SK-N-SH (cell line): Measurements from ENCODE around the gene MAST2. TPM values are rescaled to one million over a fixed set of nuclear protein-coding genes. Genes with fewer than 3 reads are reported as not detected.

Experiments
- CTCF ChIA-PET: fragments of 300-600, 350-600 bp; formaldehyde crosslinking; extraction: SDS; loops from one replicate; lab custom pipeline; 2021; lab: Yijun Ruan, JAX
- POLR2A ChIA-PET: fragments of 350-600 bp; sonication (Branson Sonifier 250); formaldehyde crosslinking; extraction: SDS; loops from one replicate; lab custom pipeline; 2020; ENCODE audit warnings: antibody characterized with exemption, inconsistent platforms; lab: Yijun Ruan, JAX
- DNase-seq: peaks from one replicate; pipeline ENCODE4 v3.0.0; 2012
- H2AFZ ChIP-seq: fragments of 200-600 bp; sonication (generic); 2 replicates; pipeline ENCODE4 v1.8.1; 2016; ENCODE audit warnings: antibody characterized with exemption, mild to moderate bottlenecking, low read depth
- H3F3A ChIP-seq: fragments of 200-600 bp; sonication (generic); replicated peaks from 2 replicates; pipeline ENCODE3; 2016; ENCODE audit warnings: antibody characterized with exemption, mild to moderate bottlenecking; ENCODE audit not compliant: insufficient read depth
- H3K27ac ChIP-seq, 2 experiments: fragments of 200-500 bp in 1 of 2; fragments of 200-600 bp in 1 of 2; sonication (Bioruptor generic) in 1 of 2; sonication (generic), shearing (Covaris generic) in 1 of 2; 2 replicates each; pipeline versions ENCODE4 v1.5.1 to v1.6.1; 2014 to 2016; ENCODE audit warnings: low read depth in 2 of 2, inconsistent platforms in 1 of 2, low read length in 1 of 2, mild to moderate bottlenecking in 1 of 2, mixed read lengths in 1 of 2
- H3K27me3 ChIP-seq: fragments of 200-600 bp; sonication (generic), shearing (Covaris generic); 2 replicates; pipeline ENCODE4 v1.6.1; 2016; ENCODE audit warnings: mixed run types; ENCODE audit not compliant: insufficient read depth
- H3K36me3 ChIP-seq, 2 experiments: fragments of 200-500 bp in 1 of 2; fragments of 200-600 bp in 1 of 2; sonication (Bioruptor generic) in 1 of 2; sonication (generic) in 1 of 2; replicated peaks in 1 of 2; 2 replicates each; pipeline versions ENCODE3 to v1.5.1; 2014 to 2016; ENCODE audit warnings: low read length in 1 of 2, mild to moderate bottlenecking in 1 of 2; ENCODE audit not compliant: insufficient read depth in 2 of 2, control insufficient read depth in 1 of 2
- H3K4me1 ChIP-seq, 2 experiments: fragments of 200-500 bp in 1 of 2; fragments of 200-600 bp in 1 of 2; sonication (Bioruptor generic) in 1 of 2; sonication (generic), shearing (Covaris generic) in 1 of 2; 2 replicates each; pipeline versions ENCODE4 v1.5.1 to v1.6.1; 2014 to 2016; ENCODE audit warnings: low read depth in 1 of 2, low read length in 1 of 2, mixed run types in 1 of 2; ENCODE audit not compliant: insufficient read depth in 2 of 2, control insufficient read depth in 1 of 2
- H3K4me2 ChIP-seq: fragments of 200-600 bp; sonication (generic), shearing (Covaris generic); 2 replicates; pipeline ENCODE4 v1.6.1; 2017; ENCODE audit warnings: mixed run types
- H3K4me3 ChIP-seq, 2 experiments: fragments of 200-500 bp in 1 of 2; fragments of 200-600 bp in 1 of 2; sonication (Bioruptor generic) in 1 of 2; sonication (generic), shearing (Covaris generic) in 1 of 2; 2 replicates each; pipeline versions ENCODE4 v1.5.1 to v1.8.1; 2014 to 2016; ENCODE audit warnings: low read depth in 2 of 2, inconsistent platforms in 1 of 2, low read length in 1 of 2, mild to moderate bottlenecking in 1 of 2, mixed read lengths in 1 of 2, moderate library complexity in 1 of 2
- H3K79me2 ChIP-seq: fragments of 200-600 bp; sonication (generic); 2 replicates; pipeline ENCODE4 v1.8.1; 2017; ENCODE audit warnings: mild to moderate bottlenecking; ENCODE audit not compliant: insufficient read depth
- H3K9ac ChIP-seq: fragments of 200-600 bp; sonication (generic); 2 replicates; pipeline ENCODE4 v1.6.1; 2017; ENCODE audit warnings: mixed run types
- H3K9me2 ChIP-seq: fragments of 200-600 bp; sonication (generic); 2 replicates; pipeline ENCODE4 v1.6.1; 2017; ENCODE audit warnings: mixed run types
- H3K9me3 ChIP-seq: fragments of 200-600 bp; sonication (generic); 2 replicates; pipeline ENCODE4 v1.6.1; 2017; ENCODE audit warnings: mixed run types, mild to moderate bottlenecking, moderate library complexity
- H4K20me1 ChIP-seq: fragments of 200-600 bp; sonication (generic); 2 replicates; pipeline ENCODE4 v1.6.1; 2017; ENCODE audit warnings: mild to moderate bottlenecking, mixed run types; ENCODE audit not compliant: insufficient read depth
- CHD2 ChIP-seq: fragments of 150-350 bp; IDR thresholded peaks from 2 replicates; pipeline ENCODE4 v1.6.1; 2018; ENCODE audit warnings: low read length; ENCODE audit not compliant: partially characterized antibody
- ELF1 ChIP-seq: IDR thresholded peaks from 2 replicates; pipeline ENCODE4 v1.4.0; 2012
- FOXJ3 ChIP-seq: sonication (generic); formaldehyde crosslinking; IDR thresholded peaks from 2 replicates; pipeline ENCODE4 v1.5.1; 2020; ENCODE audit warnings: mild to moderate bottlenecking, missing genetic modification reagents
- FOXM1 ChIP-seq: IDR thresholded peaks from 2 replicates; pipeline ENCODE4 v1.4.0; 2012; ENCODE audit warnings: low read depth, mild to moderate bottlenecking
- NFIC ChIP-seq: IDR thresholded peaks from 2 replicates; pipeline ENCODE4 v1.4.0; 2012; ENCODE audit warnings: borderline replicate concordance
- PBX3 ChIP-seq: IDR thresholded peaks from 2 replicates; pipeline ENCODE4; 2012
- RAD21 ChIP-seq: IDR thresholded peaks from 2 replicates; pipeline ENCODE4 v1.6.1; 2012; ENCODE audit warnings: mild to moderate bottlenecking, low read length
- RCOR1 ChIP-seq: fragments of 150-350 bp; IDR thresholded peaks from 2 replicates; pipeline ENCODE4 v1.6.1; 2017; ENCODE audit warnings: antibody characterized with exemption, low read length
- REST ChIP-seq: IDR thresholded peaks from 2 replicates; pipeline ENCODE4 v1.6.1; 2012; ENCODE audit warnings: mild to moderate bottlenecking, low read depth, low read length, moderate library complexity
- TAF1 ChIP-seq: IDR thresholded peaks from 2 replicates; pipeline ENCODE4 v1.6.1; 2012; ENCODE audit warnings: low read depth, mild to moderate bottlenecking, low read length, moderate library complexity, borderline replicate concordance
- TCF12 ChIP-seq: IDR thresholded peaks from 2 replicates; pipeline ENCODE4 v1.4.0; 2012
- USF1 ChIP-seq: IDR thresholded peaks from 2 replicates; pipeline ENCODE4 v1.4.0; 2012; ENCODE audit warnings: low read depth, borderline replicate concordance
- YY1 ChIP-seq: IDR thresholded peaks from 2 replicates; pipeline ENCODE4 v1.4.0; 2012; ENCODE audit warnings: low read depth, mild to moderate bottlenecking
- WGBS: methylation state at CpG from one replicate; pipeline ENCODE4 v1.1.6; 2017; ENCODE audit warnings: low lambda C conversion rate; 5-methylcytosine and 5-hydroxymethylcytosine counted together
- polyA plus RNA-seq, 3 experiments: library from polyadenylated mRNA; depleted of rRNA; stranded (reverse); fragments of >200 nt; gene quantifications; 2 replicates each; pipeline ENCODE4 v1.2.3, GENCODE V29; 2012
- TF ChIP-seq, protein P1 (sequence below): fragments of 150-350 bp; IDR thresholded peaks from 2 replicates; pipeline ENCODE4 v1.6.1; 2017; ENCODE audit warnings: antibody characterized with exemption, low read length, low read depth, borderline replicate concordance

Gene MAST2
- polyA plus RNA-seq, 1 of the 3 experiments (the other 2 are of a cell fraction): 53.4 TPM

GRCh38 chr1:45971922-45972531 is 168.6 kb downstream of the MAST2 start:
- ChIA-PET POLR2A (no interaction called here), CTCF (interaction anchor here (0.5 kb wide), 1 partner anchor 561 kb away, joined by 3 read pairs; no protein-coding TSS in a partner anchor)
- no peaks in the 10 kb centered on the region for H3K9me3 ChIP-seq
- H3K9ac ChIP-seq: no peak overlapping the region
- TF ChIP-seq REST: no peak
- no peak for TF ChIP-seq FOXJ3 (CRISPR knock-in tag)
- TF ChIP-seq USF1: no peak
- no peak for TF ChIP-seq CHD2
- TF ChIP-seq RAD21: no peak
- no peak for TF ChIP-seq TAF1
- TF ChIP-seq ELF1: no peak
- TF ChIP-seq YY1: no peak
- TF ChIP-seq FOXM1: no peak
- WGBS: 96% methylated on average over 2 of the region's 5 CpGs
- no peaks in the 10 kb centered on the region; a peak in 1 of 4 replicates for H3K4me1 ChIP-seq
- no peak overlapping the region for H3K27ac ChIP-seq
- no peak overlapping the region for H3K4me3 ChIP-seq
- H3K4me2 ChIP-seq: no peak overlapping the region
- H3K36me3 ChIP-seq: peaks cover 4 to 17% of the 10 kb centered on the region in 2 experiments
- peaks cover 12% of the 10 kb centered on the region for H3F3A ChIP-seq
- no peak overlapping the region for H2AFZ ChIP-seq
- DNase-seq: no peak
- no peaks in the 10 kb centered on the region for H3K9me2 ChIP-seq
- peaks cover 23% of the 10 kb centered on the region; the same call in 1 of the 2 replicates for H3K79me2 ChIP-seq
- H3K27me3 ChIP-seq: no peaks in the 10 kb centered on the region
- H4K20me1 ChIP-seq: no peaks in the 10 kb centered on the region

DNA sequence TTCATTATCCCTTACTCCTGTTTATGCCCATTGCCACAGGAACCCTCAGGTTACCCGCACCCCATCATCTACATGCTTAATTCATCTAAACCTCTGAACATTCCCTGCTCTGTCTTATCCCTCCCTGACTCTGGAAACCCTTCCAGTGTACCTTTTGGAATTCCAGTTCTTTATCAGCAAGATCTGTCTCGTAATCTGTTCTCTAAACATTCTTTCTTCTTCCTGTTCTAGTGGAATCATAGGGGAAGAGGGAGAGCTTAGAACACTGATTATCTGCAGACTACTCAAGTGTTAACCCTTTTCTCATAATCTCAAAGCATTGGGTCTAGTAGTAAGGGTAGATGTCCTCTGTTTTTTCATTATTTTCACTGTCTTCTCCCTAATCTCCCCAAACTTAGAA is 169.2 kb downstream of the MAST2 start:
- CTCF ChIA-PET: no interaction called here
- Histone ChIP-seq H3K27me3 (no peaks in the 10 kb centered on the region), H3F3A (peaks cover 9% of the 10 kb centered on the region), H3K4me3 (no peak overlapping the region), H4K20me1 (no peaks in the 10 kb centered on the region), H3K27ac (no peak overlapping the region), H3K36me3 (peaks cover 4 to 17% of the 10 kb centered on the region in 2 experiments), H3K4me2 (no peak overlapping the region), H2AFZ (no peak overlapping the region), H3K4me1 (no peaks in the 10 kb centered on the region; a peak in 1 of 4 replicates), H3K79me2 (peaks cover 17% of the 10 kb centered on the region; the same call in 1 of the 2 replicates), H3K9ac (no peak overlapping the region), H3K9me2 (no peaks in the 10 kb centered on the region), H3K9me3 (no peaks in the 10 kb centered on the region)
- no peak for DNase-seq
- WGBS: 96% methylated on average over 2 of the region's 2 CpGs
- TF ChIP-seq RCOR1 (no peak), NFIC (no peak), ELF1 (no peak), YY1 (no peak), PBX3 (no peak), TCF12 (no peak)
- TF ChIP-seq, protein P1, sequence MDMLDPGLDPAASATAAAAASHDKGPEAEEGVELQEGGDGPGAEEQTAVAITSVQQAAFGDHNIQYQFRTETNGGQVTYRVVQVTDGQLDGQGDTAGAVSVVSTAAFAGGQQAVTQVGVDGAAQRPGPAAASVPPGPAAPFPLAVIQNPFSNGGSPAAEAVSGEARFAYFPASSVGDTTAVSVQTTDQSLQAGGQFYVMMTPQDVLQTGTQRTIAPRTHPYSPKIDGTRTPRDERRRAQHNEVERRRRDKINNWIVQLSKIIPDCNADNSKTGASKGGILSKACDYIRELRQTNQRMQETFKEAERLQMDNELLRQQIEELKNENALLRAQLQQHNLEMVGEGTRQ: no peak
- POLR2A ChIA-PET: no interaction called here
